GM10248 (cell line): ENCODE measurements around the gene INTS15.
A peak's percentile ranks its signal among the peaks of the same experiment; 100 is the strongest.

Experiments used
- CTCF ChIA-PET: fragments of 300-600 bp; sonication (Branson Sonifier 250); formaldehyde crosslinking; extraction: SDS; loops from one replicate; lab custom pipeline; 2021; ENCODE audit warnings: antibody characterized with exemption; lab: Yijun Ruan, JAX
- POLR2A ChIA-PET: fragments of 350-650 bp; sonication (Branson Sonifier 250); formaldehyde crosslinking; extraction: SDS; loops from one replicate; lab custom pipeline; 2020; ENCODE audit warnings: antibody characterized with exemption; lab: Yijun Ruan, JAX
- DNase-seq: peaks from one replicate; pipeline ENCODE4 v3.0.0; 2012; ENCODE audit errors: extremely low spot score
- TF ChIP-seq, protein P1 (sequence below): IDR thresholded peaks from 2 replicates; pipeline ENCODE4 v1.5.1; 2012; ENCODE audit warnings: mild to moderate bottlenecking, low read depth; ENCODE audit errors: extremely low read depth, missing control alignments, control extremely low read depth

INTS15 gene

DNA sequence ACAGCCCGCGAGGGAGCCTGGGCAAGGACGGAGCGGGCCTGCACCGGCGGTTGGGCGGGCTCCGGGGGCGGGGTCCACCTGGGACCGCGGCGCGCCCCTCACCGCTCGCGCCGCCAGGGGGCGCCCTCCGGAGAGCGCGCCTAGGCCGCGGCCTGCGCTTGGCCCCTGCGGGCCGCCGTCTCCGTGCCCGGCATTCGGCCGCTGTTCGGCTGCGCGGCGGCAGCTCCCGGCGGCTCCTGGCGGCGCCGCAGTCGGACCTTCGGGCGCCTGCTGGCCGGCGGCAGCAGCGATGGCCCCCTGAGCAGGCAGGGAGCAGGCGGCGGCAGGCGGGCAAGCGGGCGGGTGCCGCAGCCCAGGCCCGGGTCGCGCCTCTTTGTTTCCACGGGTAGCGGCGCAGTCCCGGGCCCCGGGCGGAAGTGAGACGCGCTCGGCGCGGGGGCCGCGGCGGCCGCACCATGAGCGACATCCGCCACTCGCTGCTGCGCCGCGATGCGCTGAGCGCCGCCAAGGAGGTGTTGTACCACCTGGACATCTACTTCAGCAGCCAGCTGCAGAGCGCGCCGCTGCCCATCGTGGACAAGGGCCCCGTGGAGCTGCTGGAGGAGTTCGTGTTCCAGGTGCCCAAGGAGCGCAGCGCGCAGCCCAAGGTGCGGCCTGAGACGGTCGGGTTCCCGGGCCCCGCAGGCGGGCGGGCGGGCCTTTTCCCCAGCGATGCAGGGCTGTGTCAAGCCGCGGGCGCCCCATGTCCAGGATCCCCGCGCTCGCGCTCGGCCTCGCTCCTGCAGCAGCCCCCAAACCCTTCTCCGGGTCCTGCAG is at the start of gene INTS15:
TSS of gene INTS15 (plus strand) at position 193 of the 816 bp plus-strand sequence. CDS start at position 456, 263 bp downstream.
- CTCF ChIA-PET, result interaction anchor here (0.9 to 6.8 kb wide), 14 partner anchors 9 to 268 kb away, joined by 3 to 69 read pairs (median 4); partner anchors contain the start of gene ZDHHC4
- TF ChIP-seq, protein P1, sequence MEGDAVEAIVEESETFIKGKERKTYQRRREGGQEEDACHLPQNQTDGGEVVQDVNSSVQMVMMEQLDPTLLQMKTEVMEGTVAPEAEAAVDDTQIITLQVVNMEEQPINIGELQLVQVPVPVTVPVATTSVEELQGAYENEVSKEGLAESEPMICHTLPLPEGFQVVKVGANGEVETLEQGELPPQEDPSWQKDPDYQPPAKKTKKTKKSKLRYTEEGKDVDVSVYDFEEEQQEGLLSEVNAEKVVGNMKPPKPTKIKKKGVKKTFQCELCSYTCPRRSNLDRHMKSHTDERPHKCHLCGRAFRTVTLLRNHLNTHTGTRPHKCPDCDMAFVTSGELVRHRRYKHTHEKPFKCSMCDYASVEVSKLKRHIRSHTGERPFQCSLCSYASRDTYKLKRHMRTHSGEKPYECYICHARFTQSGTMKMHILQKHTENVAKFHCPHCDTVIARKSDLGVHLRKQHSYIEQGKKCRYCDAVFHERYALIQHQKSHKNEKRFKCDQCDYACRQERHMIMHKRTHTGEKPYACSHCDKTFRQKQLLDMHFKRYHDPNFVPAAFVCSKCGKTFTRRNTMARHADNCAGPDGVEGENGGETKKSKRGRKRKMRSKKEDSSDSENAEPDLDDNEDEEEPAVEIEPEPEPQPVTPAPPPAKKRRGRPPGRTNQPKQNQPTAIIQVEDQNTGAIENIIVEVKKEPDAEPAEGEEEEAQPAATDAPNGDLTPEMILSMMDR, result peak; percentile 88
- DNase-seq, result peak; percentile 92
- POLR2A ChIA-PET, result interaction anchor here (1.7 kb wide), 1 partner anchor 10 kb away, joined by 6 read pairs; no protein-coding TSS in a partner anchor

GRCh38 chr7:6542368-6542767 is 47.5 kb upstream of the INTS15 start:
- CTCF ChIA-PET, result interaction anchor here (3.1 kb wide), 1 partner anchor 16 kb away, joined by 10 read pairs; no protein-coding TSS in a partner anchor
- POLR2A ChIA-PET, result no interaction called here

DNA sequence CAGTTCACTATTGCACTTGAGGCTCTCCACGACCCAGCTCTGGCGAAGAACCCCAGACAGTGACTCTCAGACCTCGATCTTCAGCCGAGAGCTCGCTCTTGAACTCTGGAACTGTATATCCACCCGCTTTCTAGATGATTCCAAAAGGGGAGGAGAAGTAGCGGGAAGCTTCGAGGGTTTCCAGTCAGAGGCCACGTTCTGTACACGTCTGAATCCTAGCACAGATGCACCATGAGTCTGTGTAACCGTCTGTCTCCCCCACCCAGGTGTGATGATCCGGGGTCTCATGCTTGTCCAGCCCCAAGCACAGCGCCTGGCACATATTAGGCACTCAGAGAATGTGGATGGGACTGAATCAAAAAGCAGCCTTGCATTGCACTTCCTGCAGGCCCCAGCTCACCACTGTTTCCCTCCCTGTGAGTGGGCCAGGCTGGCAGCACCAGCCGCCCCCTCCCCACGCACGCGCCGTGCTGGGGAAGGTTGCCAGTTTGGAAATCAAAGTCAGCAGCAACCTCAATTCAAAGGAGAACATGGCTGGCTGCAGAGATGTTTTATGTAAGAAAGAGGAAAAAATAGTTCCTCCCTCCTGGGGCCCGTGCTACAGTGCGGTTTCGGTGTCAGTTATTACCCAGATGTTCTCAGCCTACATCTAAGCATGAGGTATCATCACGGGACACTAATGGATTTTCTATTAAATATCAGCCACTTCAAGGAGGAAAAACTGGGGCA is 44.3 kb upstream of the INTS15 start:
- no peak for DNase-seq
- CTCF ChIA-PET, result interaction anchor here (0.9 to 1.8 kb wide), 3 partner anchors 10 to 30 kb away, joined by 4 read pairs; no protein-coding TSS in a partner anchor
- TF ChIP-seq, protein P1, result no peak
- POLR2A ChIA-PET, result no interaction called here

More at GRCh38 chr7:6542368-6542767, 47.5 kb upstream of the INTS15 start:
- no peak for DNase-seq
- TF ChIP-seq, protein P1, result no peak

- no peak for DNase-seq
- ChIA-PET POLR2A (no interaction called here), CTCF (interaction anchor here (1.0 to 4.0 kb wide), 3 partner anchors 12 to 41 kb away, joined by 3 to 19 read pairs (median 3); no protein-coding TSS in a partner anchor)
- TF ChIP-seq, protein P1, result no peak
These were observed 43.1 kb upstream of the INTS15 start for GRCh38 chr7:6546498-6547251.

DNA sequence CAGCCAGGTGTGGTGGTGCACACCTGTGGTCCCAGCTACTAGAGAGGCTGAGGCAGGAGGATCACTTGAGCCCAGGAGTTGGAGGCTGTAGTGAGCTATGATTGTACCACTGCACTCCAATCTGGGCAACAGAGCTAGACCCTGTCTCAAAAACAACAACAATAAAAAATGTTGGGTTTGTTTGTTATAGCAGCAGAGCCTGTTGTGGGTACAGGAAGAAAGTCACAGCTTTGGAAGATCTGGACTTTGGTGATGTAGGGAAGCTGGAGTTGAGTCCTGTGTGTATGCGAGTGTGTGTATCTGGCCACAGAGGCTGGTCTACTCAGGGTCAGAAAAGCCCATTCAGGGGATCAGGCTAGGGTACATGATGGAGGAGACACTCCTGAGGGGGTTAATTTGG is 42.4 kb upstream of the INTS15 start:
- DNase-seq, result no peak
- CTCF ChIA-PET, result interaction anchor here (0.8 to 4.0 kb wide), 6 partner anchors 11 to 42 kb away, joined by 3 to 19 read pairs (median 4); no protein-coding TSS in a partner anchor
- POLR2A ChIA-PET, result interaction anchor here (0.6 kb wide), 1 partner anchor 51 kb away, joined by 3 read pairs; no protein-coding TSS in a partner anchor
- TF ChIP-seq, protein P1, result no peak
